K562 (cell line): ENCODE measurements around the gene RCC2. TPM values are rescaled to one million over a fixed set of nuclear protein-coding genes. Genes with fewer than 3 reads are reported as not detected.

Experiments used
- ATF4 ChIP-seq: fragments of 450-650 bp; formaldehyde crosslinking; IDR thresholded peaks from 2 replicates; pipeline ENCODE4 v1.4.0; 2022; ENCODE audit warnings: mild to moderate bottlenecking, moderate library complexity
- BRF1 ChIP-seq: IDR thresholded peaks from 3 replicates; pipeline ENCODE4 v1.6.1; 2011; ENCODE audit warnings: borderline replicate concordance, mild to moderate bottlenecking; ENCODE audit not compliant: insufficient read length; ENCODE audit errors: extremely low read depth
- CEBPG ChIP-seq, 3 experiments: fragments of 200-800 bp in 1 of 3; sonication (Bioruptor generic) in 1 of 3; sonication (generic) in 1 of 3; formaldehyde crosslinking in 1 of 3; IDR thresholded peaks in 2 of 3; conservative IDR thresholded peaks in 1 of 3; 2 replicates each; pipeline versions ENCODE4 v1.6.1 to v1.8.0; 2016 to 2022; ENCODE audit warnings: missing compliant biosample characterization in 2 of 3, missing genetic modification characterization in 2 of 3, mild to moderate bottlenecking in 1 of 3, missing genetic modification reagents in 1 of 3
- GABPA ChIP-seq: fragments of 200-800 bp; sonication (Bioruptor generic); conservative IDR thresholded peaks from 2 replicates; pipeline ENCODE4 v1.6.1; 2016; ENCODE audit warnings: low read depth, missing genetic modification characterization, missing compliant biosample characterization
- MEF2D ChIP-seq: conservative IDR thresholded peaks from 2 replicates; pipeline ENCODE4 v1.6.1; 2016; ENCODE audit warnings: low read depth, missing genetic modification characterization, missing compliant biosample characterization
- PML ChIP-seq: IDR thresholded peaks from 2 replicates; pipeline ENCODE4 v1.6.1; 2012; ENCODE audit warnings: low read length, inconsistent platforms
- ZNF263 ChIP-seq: sonication (generic); formaldehyde crosslinking; IDR thresholded peaks from 2 replicates; pipeline ENCODE4 v1.8.0; 2022; ENCODE audit warnings: mild to moderate bottlenecking, missing genetic modification reagents, borderline replicate concordance
- polyA plus RNA-seq, 8 experiments: library from polyadenylated mRNA; depleted of rRNA in 4 of 8; stranded (reverse) in 5 of 8; unstranded in 3 of 8; fragments of >200 nt; fragmentation: Nextera tagmentation in 2 of 8; fragmentation: Illumina TruSeq in 1 of 8; extraction: Ambion mirVana in 2 of 8; extraction: Trizol in 1 of 8; gene quantifications; 2 replicates each; pipeline versions ENCODE4 v1.2.1 to v1.2.3, GENCODE V29; 2011 to 2014; ENCODE audit warnings: inconsistent platforms in 1 of 8, missing spikeins in 1 of 8
- total RNA-seq, 7 experiments: library from RNA; depleted of rRNA in 6 of 7; stranded (reverse); fragments of >200 nt in 6 of 7; fragmentation: Illumina TruSeq in 2 of 7; extraction: Trizol in 2 of 7; gene quantifications; 2 replicates each; pipeline versions ENCODE4 v1.2.1 to v1.2.3, GENCODE V29; 2011 to 2021; ENCODE audit warnings: low replicate concordance in 1 of 7

Gene RCC2
- total and polyA plus RNA-seq, 9 of the 15 experiments (the other 6 are each of a cell fraction or from before 2014, with no cell fraction given), result 31.8 to 292 (median 116) TPM

- TF ChIP-seq ATF4 (CRISPR knock-in tag), result 0 out of 2 replicates have a peak, but pooled peaks have one; percentile 14
- TF ChIP-seq PML, result no peak
- no peak for TF ChIP-seq CEBPG (CRISPR knock-in tag; IDR thresholded peaks at IDR 0.05)
- no peak for TF ChIP-seq CEBPG (tag; conservative IDR thresholded peaks at IDR 0.05 in 1 of 2, IDR thresholded peaks at IDR 0.05 in 1 of 2)
- no peak for TF ChIP-seq GABPA (tag)
- no peak for TF ChIP-seq ZNF263 (CRISPR knock-in tag)
- TF ChIP-seq BRF1, result no peak
- TF ChIP-seq MEF2D (tag), result no peak
- TF ChIP-seq, all 486 proteins: peak for 82
These were observed 893 bp downstream of the RCC2 start (continued) for GRCh38 chr1:17438318-17439249.
